ENCODE measurements around the gene PPP1R13B. TPM values are rescaled to one million over a fixed set of nuclear protein-coding genes. Genes with fewer than 3 reads are reported as not detected.

Gene PPP1R13B
- total RNA-seq, 1 experiment from 2014 or later: 19.0 TPM

DNA sequence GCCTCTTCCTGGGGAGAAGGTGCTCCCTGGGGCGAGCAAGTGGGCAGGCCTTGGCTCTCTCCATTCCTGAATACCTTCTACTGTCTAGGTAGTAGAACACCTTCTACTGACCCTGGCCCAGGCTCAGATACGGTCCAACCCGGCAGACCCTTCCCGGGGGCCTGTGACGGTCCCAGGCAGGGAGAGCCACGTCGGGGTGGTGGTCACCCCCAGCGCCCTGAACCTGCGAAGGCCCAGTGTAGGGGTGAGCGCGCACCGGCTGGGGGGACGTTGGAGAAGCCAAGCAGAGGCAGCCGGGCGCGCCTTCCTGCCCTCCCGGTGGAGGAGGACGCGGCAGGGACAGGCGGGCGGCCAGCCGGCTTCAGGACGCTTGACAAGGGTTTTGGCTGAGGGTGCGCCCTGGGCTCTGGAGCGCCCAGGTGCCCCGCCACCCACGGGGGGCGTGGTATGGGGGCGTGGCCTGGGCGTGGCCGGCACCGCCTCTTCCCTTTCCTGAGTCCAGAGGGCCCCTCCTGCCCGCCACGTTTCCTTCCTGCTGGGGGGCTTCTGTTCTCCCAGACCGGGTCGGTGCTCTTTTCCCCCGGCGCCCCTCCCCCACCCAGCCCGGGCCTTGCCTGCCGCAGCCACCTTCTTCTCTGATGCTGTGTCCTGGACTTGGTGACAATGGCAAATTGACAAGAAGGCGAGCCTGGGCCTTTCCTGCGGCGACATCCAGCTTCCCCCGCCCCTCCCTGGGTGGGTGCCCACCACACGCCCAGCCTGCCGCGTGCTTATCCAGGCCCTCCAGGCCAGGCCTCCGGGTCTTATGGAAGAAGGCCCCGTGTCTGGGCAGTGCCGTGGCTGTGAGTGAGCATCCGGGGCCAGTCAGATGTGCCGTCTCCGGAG is 24.5 kb upstream of the PPP1R13B start:
- no peaks in the 10 kb centered on the region for H3K27me3 ChIP-seq (ENCODE audit: control insufficient read depth, insufficient read depth, low read length)
- H3K4me1 ChIP-seq (ENCODE audit: control insufficient read depth, insufficient read depth, low read length): no peaks in the 10 kb centered on the region; the same call in 1 of the 2 replicates
- ChIA-PET CTCF (no interaction called here), POLR2A (no interaction called here)
- TF ChIP-seq, protein P1, sequence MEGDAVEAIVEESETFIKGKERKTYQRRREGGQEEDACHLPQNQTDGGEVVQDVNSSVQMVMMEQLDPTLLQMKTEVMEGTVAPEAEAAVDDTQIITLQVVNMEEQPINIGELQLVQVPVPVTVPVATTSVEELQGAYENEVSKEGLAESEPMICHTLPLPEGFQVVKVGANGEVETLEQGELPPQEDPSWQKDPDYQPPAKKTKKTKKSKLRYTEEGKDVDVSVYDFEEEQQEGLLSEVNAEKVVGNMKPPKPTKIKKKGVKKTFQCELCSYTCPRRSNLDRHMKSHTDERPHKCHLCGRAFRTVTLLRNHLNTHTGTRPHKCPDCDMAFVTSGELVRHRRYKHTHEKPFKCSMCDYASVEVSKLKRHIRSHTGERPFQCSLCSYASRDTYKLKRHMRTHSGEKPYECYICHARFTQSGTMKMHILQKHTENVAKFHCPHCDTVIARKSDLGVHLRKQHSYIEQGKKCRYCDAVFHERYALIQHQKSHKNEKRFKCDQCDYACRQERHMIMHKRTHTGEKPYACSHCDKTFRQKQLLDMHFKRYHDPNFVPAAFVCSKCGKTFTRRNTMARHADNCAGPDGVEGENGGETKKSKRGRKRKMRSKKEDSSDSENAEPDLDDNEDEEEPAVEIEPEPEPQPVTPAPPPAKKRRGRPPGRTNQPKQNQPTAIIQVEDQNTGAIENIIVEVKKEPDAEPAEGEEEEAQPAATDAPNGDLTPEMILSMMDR (IDR thresholded peaks at IDR 0.05): no peak
- TF ChIP-seq POLR2AphosphoS5 (IDR thresholded peaks at IDR 0.05; ENCODE audit: low read depth, low read length): no peak
- no peak for TF ChIP-seq TCF7L2 (IDR thresholded peaks at IDR 0.05; ENCODE audit: low read depth, low read length)
- TF ChIP-seq, protein P2, sequence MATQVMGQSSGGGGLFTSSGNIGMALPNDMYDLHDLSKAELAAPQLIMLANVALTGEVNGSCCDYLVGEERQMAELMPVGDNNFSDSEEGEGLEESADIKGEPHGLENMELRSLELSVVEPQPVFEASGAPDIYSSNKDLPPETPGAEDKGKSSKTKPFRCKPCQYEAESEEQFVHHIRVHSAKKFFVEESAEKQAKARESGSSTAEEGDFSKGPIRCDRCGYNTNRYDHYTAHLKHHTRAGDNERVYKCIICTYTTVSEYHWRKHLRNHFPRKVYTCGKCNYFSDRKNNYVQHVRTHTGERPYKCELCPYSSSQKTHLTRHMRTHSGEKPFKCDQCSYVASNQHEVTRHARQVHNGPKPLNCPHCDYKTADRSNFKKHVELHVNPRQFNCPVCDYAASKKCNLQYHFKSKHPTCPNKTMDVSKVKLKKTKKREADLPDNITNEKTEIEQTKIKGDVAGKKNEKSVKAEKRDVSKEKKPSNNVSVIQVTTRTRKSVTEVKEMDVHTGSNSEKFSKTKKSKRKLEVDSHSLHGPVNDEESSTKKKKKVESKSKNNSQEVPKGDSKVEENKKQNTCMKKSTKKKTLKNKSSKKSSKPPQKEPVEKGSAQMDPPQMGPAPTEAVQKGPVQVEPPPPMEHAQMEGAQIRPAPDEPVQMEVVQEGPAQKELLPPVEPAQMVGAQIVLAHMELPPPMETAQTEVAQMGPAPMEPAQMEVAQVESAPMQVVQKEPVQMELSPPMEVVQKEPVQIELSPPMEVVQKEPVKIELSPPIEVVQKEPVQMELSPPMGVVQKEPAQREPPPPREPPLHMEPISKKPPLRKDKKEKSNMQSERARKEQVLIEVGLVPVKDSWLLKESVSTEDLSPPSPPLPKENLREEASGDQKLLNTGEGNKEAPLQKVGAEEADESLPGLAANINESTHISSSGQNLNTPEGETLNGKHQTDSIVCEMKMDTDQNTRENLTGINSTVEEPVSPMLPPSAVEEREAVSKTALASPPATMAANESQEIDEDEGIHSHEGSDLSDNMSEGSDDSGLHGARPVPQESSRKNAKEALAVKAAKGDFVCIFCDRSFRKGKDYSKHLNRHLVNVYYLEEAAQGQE (IDR thresholded peaks at IDR 0.05; ENCODE audit: insufficient read depth in 1 of 2, low read depth in 2 of 2, low read length in 1 of 2): no peak
- TF ChIP-seq SIN3A (IDR thresholded peaks at IDR 0.05; ENCODE audit: borderline replicate concordance, insufficient read depth, low read depth, low read length): no peak
- no peaks in the 10 kb centered on the region for H3K36me3 ChIP-seq (ENCODE audit: control insufficient read depth, insufficient read depth, low read length)
- in situ Hi-C loops (cut with HindIII; ENCODE audit: low pct_unique_long_range_greater_than_20kb, low sequenced_read_pairs) (no loop called here), intact Hi-C loops (cut with micrococcal nuclease; ENCODE audit: unreplicated experiment) (no loop called here)
- H3K4me3 ChIP-seq (ENCODE audit: low read depth in 2 of 2, low read length in 2 of 2): peak overlapping the region; percentile 25 to 40
- ATAC-seq (peak; percentile 90), DNase-seq (ENCODE audit: low read depth, low spot score) (no peak)
- BruUV-seq (replicated peaks): no TSS peak
- H3K27ac ChIP-seq (ENCODE audit: low read length): no peak overlapping the region
- H3K9me3 ChIP-seq (ENCODE audit: control insufficient read depth, insufficient read depth, low read depth, low read length): no peaks in the 10 kb centered on the region

DNA sequence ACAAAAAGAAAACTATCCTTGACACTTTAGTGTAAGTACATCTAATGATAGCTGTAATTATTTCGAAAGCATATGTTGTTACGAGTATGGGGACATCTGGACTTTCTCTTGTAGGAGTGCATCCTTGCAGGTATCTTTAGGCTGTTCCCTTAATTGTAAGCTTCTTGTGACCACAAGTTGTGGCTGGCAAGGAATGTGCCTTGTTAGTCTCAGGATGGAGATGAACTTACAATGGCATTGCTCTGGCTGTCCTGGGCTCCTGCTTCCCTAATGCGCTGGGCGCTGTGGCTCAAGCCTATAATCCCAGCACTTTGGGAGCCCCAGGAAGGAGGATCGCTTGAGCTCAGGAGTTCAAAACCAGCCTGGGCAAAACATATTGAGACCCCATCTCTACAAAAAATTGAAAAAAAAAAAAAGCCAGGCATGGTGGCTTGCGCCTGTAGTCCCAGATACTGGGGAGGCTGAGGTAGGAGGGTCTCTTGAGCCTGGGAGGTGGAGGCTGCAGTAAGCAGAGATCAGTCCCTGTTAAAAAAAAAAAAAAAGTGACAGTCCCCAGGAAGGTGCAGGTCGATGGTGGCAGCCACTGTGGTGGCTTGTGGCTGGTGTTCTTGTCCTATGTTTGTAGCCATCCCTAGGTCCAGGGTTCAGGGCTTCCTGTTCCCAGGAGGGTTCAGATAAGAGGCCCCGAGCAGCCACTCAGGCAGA is 23.7 kb upstream of the PPP1R13B start:
- CTCF ChIA-PET: no interaction called here
- Histone ChIP-seq H3K27me3 (ENCODE audit: control insufficient read depth, insufficient read depth, low read length) (no peaks in the 10 kb centered on the region), H3K27ac (ENCODE audit: low read length) (no peak overlapping the region), H3K9me3 (ENCODE audit: control insufficient read depth, insufficient read depth, low read depth, low read length) (no peaks in the 10 kb centered on the region), H3K4me1 (ENCODE audit: control insufficient read depth, insufficient read depth, low read length) (no peaks in the 10 kb centered on the region; the same call in 1 of the 2 replicates), H3K36me3 (ENCODE audit: control insufficient read depth, insufficient read depth, low read length) (no peaks in the 10 kb centered on the region), H3K4me3 (ENCODE audit: low read depth in 2 of 2, low read length in 2 of 2) (no peak overlapping the region)
- in situ Hi-C loops (cut with HindIII; ENCODE audit: low pct_unique_long_range_greater_than_20kb, low sequenced_read_pairs) (no loop called here), intact Hi-C loops (cut with micrococcal nuclease; ENCODE audit: unreplicated experiment) (no loop called here)
- TF ChIP-seq TCF7L2 (IDR thresholded peaks at IDR 0.05; ENCODE audit: low read depth, low read length) (no peak), POLR2AphosphoS5 (IDR thresholded peaks at IDR 0.05; ENCODE audit: low read depth, low read length) (no peak), SIN3A (IDR thresholded peaks at IDR 0.05; ENCODE audit: borderline replicate concordance, insufficient read depth, low read depth, low read length) (no peak)
- TF ChIP-seq, protein P2 (IDR thresholded peaks at IDR 0.05; ENCODE audit: insufficient read depth in 1 of 2, low read depth in 2 of 2, low read length in 1 of 2): no peak
- TF ChIP-seq, protein P1 (IDR thresholded peaks at IDR 0.05): no peak
- POLR2A ChIA-PET: no interaction called here
- ATAC-seq: no peak
- BruUV-seq (replicated peaks): no TSS peak
- DNase-seq (ENCODE audit: low read depth, low spot score): no peak
